Hematopoietic multipotent progenitor cell (in vitro differentiated cells): ENCODE results near the gene CTAG1B. TPM values are rescaled to one million over a fixed set of nuclear protein-coding genes. Genes with fewer than 3 reads are reported as not detected.
"Not testable (repeated sequence)": the region's sequence is repeated elsewhere in the genome, so short reads cannot be mapped to it uniquely, and the experiment has no call there.

Experiments used
- DNase-seq, 3 donors: peaks; one replicate each; pipeline ENCODE4 v3.0.0-alpha.2; 2011 to 2015; ENCODE audit warnings: low read depth in 2 of 3, low spot score in 2 of 3
- total RNA-seq: library from RNA; depleted of rRNA; stranded (reverse); fragments of >200 nt; gene quantifications from one replicate; pipeline ENCODE4 v1.2.3, GENCODE V29; 2012

CTAG1B gene
- total RNA-seq, 1 donor = not detected

DNA sequence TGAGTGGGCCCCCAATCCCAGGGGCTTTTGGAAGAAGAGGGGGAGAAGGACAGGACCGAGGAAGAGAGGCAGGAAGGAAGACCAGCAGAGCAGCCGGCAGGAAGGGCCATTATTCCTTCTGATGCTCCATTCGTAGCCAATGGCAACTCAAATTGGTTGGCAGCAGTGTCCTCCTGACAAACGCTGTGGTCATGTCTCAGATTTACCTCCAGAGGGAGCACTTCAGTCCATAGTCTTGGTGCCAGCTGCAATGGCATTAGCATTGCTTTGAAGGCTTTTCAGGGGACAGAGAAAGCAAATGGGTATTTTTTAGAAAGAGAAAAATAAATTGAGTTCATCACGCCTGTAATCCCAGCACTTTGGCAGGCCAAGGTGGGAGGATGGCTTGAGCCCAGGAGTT is 9.9 kb upstream of the CTAG1B start:
- DNase-seq = not testable (repeated sequence)

DNA sequence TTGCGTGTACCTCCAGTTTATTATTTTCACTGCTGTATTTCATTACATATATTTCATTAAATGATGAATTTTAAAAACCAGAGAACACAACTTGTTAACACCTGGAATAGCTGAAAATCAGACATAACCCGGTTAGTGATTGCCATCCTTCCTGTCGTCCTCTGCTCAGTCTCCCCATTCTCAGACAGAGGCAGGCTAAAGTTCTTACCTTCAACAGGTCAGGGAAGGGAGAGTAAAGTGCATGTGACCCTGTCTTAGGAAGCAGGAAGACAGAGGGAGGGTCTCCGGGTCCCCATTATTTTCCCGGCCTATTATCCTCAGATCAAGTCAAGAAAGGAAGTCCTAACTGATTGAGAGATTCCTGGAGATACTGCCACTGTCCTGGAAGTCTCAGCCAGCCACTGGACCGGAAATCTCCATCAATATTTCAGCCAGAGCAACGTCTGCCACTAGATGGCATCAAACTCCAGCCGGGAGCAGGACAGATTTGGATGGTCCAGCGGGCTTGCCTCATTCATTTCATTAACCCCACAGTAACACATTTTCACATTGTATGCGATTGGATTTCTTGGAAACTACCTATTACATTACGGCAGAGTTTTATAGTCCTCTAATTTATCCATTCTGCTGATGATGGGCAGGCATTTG is 1.8 kb upstream of the CTAG1B start:
- DNase-seq = not testable (repeated sequence)

DNA sequence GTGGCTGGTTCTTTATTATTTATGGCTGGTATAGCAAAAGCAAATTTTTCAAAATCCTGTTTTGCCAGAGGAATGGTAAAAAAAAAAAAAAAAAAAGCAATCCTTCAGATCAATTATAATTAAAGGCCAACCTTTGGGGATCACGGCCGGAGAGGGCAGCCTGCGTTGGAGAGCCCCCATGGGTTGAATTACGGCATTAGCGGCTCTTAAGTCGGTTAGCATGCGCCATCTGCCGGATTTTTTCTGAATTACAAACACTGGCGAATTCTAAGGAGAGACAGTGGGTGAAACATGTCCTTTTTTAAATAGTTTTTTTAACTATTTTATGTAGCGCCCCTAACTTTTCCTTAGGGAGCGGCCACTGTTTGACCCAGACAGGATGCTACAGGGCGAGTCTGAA is 5.5 kb downstream of the CTAG1B start:
- not testable (repeated sequence) for DNase-seq

DNA sequence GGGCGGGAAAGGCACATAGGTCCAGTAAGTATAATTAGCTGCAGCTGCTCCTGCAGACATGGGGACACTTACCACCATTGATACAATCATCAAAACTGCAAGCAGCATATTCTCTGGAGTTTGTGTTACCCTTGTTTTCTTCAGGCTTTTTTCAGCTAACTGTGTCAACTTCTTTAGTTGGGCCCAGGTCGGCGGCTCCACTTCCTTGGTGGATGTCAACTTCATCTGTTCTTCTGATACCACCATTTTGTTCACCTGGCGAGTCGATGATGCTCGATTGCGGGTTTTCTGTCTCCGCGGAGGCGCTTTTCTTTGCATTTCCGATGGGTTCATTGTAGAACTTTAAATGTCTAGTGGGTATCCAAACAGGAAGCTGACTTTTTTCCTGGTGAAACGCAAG is 7.9 kb downstream of the CTAG1B start:
- DNase-seq = not testable (repeated sequence)

DNA sequence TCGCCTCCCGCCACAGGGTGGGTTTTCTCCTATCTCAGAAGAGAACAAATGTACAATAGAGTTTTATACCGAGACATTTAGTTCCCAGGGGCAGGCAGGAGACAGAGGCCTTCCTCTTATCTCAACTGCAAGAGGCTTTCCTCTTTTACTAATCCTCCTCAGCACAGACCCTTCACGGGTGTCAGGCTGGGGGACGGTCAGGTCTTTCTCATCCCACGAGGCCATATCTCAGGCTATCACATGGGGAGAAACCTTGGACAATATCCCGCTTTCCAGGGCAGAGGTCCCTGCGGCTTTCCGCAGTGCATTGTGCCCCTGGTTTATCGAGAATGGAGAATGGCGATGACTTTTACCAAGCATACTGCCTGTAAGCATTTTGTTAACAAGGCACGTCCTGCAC is 10.3 kb downstream of the CTAG1B start:
- not testable (repeated sequence) for DNase-seq

DNA sequence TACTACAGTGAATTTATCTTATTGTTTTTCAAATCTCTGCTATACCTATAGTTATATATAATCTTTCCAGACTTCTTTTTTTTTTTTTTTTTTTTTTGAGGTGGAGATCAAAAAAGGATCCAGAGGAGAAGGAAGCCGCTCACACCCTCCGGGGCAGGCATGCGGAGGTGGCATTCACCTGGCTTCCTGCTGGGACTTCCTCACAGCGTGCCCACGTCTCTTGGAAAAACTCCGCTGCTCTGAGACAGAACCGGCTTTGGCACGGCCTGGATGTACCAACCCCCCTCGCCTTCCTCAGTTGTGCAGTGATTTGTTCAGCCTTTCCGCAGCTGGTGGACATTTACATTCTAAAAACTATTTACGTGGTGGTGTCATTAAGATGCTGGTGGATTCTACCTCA is 11.1 kb downstream of the CTAG1B start:
- not testable (repeated sequence) for DNase-seq

DNA sequence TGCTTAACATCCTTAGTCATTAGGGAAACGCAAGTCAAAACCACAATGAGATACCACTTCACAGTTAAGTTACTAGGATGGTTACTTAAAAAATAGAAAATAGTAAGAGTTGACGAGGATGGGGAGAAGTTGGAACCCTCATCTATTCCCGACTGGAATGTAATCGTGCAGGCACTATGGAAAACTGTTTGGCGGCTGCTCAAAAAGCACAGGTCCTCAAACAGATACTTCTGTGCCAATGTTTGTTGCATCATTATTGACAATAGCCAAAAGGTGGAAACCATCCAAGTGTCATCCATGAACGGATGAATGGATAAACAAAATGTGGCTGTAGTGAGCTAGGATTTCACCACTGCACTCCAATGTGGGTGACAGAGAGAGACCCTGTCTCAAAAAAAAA is 11.7 kb downstream of the CTAG1B start:
- no peak for DNase-seq

DNA sequence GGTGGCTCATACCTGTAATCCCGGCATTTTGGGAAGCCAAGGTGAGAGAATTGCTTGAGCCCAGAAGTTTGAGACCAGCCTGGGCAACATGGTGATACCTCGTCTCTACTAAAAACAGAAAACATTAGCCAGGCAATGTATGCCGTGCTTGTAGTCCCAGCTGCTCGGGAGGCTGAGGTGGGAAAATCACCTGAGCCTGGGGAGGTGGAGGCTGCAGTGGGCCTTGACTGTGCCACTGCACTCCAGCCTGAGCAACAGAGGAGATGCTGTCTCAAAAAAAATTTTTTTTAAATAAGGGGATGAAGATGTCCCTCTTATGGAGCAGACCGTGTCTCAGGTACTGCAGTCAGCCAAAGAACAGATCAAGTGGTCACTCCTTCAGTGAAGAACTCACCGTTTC is 13.5 kb downstream of the CTAG1B start:
- DNase-seq = no peak

DNA sequence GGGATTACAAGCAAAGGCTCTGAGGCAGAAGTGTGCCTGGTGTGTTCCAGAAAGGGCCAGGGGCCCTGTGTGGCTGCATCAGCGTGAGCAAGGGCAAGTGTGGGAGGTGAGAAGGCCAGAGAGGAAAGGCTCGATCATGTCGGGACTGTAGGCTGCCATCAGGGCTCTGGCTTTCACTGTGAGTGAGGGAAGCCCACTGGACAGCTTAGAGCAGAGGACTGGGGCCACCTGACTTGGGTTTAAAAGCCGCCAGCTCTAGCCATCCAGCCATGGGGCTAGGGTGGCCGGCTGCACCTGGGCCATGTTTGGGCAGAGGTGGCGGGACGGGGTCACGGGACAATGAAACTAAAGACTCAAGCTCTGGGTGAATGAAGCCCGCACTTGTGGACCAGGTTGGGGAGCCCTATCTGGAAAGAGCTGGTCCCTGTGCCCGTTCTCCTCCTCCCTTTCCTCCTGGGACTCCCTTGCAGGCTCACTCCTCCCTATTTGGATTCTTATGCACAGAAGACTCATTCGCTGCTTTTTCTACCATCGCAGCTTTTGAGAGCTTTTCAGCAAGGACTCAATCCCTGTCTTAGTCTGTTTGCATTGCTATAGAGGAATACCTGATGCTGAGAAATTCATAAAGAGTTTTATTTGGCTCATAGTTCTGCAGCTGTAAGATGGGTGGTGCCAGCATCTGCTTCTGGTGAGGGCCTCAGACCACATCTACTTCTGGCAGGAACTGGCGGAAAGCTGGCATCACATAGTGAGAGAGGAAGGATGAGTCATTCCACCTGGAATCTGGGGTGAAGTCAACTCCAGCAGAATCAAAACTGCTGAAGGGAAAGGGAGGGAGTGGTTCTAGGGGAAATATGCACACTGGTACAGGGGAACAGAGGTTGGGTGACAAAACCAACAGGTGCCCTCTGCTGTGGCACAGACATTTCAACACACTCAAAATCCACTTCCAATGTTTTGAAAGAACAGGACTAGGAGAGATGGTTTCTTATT is 15.3 kb downstream of the CTAG1B start:
- DNase-seq = peak in 2 of 3 donors; percentile 59 to 73

DNA sequence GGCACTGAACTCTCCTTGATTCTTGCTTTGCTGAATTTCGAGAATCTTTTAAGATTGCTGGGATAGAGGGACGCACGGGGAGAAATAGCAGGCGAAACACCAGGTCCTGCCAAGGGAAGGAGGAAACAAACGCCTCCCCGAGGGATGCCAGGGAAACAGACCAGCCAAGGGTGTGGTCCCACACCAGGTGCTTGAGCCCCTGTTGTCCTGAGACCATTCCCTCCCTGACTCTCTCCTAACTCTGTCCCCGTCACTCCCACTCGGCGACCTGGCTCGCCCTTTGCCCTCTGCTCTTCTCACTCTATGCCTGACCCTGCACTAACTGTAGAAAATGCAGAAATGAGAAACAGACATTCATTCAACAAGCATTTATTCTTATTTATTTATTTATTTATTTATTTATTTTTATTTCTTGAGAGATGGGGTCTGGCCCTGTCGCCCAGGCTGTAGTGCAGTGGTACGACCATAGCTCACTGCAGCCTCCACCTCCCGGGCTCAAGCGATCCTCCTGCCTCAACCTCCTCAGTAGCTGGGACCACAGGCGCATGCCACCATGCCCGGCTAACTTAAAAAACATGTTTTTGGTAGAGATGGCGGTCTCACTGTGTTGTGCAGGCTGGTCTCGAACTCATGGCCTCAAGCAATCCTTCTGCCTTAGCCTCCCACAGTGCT is 16.2 kb downstream of the CTAG1B start:
- DNase-seq = no peak

DNA sequence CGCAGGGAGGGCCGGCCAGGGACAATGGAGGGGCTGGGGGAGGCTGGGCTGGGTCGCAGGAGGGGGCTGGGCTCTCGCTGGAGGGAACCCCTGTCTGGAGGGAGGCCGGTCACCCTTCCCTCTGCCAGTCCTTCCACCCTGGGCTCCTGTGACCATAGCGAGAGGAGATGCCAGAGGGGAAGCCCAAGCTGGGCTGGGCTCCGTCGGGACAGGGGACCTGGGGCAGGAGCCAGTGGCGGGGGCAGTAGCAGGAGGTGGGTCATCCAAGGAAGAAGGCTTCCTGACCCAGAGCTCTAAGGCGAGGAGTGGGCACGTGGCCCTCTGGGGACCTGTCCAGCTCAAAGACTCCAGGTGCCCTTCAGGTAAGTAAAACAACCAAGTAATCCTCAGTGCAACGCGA is 16.9 kb downstream of the CTAG1B start:
- DNase-seq = no peak

DNA sequence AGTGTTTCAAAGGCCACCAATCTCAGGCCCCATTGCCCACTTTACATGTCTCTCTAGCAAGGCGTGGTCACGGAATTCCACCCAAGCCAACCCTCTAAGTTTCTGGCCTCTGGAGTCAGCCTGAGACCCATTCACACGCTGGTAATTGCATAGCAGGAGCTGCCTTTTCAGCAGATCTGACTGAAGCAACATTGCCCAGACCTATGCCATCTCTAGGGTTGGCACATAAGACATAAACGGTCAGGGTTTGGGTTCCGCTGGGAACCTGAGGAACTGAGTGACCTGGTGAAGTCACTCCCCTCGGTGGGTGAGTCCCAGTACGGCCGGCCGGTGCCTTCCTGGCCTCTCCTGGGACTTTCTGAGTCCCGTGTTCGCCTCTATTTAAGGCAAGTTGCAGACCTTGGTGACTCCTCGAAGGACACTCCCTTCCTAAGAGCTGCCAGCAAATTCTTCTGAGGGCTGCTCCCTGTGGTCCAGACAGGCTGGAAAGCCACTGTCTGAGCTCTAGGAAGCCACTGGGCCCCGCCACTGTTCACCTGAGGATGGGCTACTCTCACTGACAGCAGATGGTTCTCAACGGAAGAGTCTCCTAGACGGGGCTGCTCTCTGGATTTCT is 18.2 kb downstream of the CTAG1B start:
- DNase-seq = no peak

DNA sequence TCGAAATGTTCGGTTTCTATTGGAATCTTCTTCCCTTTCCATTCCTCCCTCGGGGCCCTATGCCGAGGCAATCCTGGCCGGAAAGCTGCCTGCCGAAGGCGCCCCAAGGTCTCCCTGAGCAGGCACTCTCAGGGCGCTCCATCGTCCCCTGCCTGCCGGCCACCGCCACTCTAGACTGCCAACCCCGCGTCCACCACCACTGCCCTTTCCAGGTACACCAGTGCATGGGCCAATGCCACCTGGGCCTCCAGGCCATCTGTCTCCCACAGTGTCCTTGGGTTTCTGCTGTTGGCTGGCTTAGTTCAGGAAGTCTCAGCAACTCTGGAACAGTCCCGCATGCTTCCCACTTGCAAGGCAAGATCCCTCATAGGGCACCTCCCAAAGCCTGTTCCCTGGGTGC is 19.6 kb downstream of the CTAG1B start:
- no peak for DNase-seq

DNA sequence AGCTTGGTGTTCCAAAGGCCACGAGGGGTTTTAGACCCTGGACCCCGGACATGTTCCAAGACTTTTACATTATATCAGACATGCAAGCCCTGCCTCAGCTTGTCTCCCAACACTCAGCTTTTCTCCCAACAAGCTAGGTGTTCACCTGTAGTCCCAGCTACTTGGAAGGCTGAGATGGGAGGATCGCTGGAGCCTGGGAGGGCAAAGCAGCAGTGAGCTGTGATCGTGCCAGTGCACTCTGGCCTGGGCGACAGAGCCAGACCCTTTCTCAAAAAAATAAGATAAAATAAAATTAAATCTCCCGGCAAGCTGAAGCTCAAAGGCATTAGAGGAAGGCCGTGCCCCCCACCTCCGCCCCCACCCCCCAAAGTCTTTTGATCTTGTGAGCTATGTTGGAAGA is 20.4 kb downstream of the CTAG1B start:
- DNase-seq = no peak

DNA sequence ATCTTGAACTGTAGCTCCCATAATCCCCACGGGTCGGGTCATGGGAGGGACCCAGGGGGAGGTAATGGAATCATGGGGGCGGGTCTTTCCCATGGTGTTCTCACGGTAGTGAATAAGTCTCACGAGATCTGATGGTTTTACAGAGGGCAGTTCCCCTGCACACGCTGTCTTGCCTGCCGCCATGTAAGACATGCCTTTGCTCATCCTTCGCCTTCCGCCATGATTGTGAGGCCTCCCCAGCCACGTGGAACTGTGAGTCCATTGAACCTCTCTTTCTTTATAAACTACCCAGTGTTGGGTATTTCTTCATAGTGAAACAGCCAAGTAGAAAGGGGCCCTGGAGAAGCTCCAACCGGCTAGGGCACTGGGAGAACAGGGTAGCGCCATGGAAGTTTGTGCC is 21.9 kb downstream of the CTAG1B start:
- no peak for DNase-seq

DNA sequence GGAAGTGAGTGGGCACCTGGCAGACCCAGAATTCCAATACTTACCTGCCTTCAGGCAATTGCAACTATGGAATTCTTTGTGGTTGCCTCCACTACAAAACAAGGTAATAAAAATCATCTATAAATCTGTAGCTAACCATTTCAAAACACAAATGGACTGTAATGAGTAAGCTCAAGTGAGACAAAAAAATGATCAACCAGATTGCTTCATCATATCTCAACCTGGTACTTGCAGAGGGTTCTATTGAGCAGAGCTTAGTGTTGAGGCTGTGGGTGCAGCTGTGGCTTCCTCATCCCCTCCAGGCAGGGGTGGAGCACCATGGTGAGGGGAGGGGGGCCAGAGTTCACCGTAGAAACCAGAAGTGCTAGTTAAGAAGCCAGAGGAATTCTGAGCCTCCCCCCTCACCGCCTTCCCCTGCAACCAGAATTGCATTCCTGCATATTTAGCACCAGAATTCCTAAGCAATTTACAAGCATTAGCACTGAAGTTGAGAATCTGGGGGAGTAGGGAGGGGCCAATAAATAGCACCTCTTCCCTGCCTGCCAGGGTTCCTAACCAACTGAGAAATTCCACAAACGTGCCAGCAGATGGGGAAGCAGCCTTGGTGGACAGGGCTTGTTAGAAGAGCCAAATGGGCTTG is 22.7 kb downstream of the CTAG1B start:
- peak in 2 of 3 donors; percentile 42 to 73 for DNase-seq

DNA sequence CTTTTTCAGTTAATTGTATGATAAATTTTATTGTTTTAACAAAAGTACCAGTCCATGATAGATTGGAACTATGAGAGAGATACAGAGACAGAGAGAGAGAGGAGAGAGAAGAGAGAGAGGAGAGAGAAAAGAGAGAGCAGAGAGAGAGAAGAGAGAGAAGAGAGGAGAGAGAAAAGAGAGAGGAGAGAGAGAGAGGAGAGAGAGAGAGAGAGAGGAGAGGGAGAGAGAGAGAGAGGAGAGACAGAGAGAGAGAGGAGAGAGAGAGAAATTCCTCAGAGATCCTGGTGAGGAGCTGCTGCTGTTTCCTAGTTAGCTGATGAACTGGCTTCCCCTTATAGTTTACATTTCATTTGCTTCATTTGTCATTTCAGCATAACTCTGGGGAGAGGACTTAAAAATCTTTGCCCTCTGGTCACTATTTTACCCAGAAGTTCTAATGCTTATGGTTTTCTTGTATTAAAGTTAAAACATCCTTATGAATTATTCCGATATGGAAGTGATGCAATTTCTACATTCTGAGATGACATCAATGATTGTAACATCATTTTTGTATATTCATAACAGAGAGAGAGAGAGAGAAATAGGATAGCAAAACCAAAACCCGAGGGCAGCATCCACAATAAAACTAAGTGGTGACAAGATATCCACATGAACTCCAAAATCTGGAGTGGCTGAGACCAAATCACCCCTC is 23.4 kb downstream of the CTAG1B start:
- DNase-seq = no peak

DNA sequence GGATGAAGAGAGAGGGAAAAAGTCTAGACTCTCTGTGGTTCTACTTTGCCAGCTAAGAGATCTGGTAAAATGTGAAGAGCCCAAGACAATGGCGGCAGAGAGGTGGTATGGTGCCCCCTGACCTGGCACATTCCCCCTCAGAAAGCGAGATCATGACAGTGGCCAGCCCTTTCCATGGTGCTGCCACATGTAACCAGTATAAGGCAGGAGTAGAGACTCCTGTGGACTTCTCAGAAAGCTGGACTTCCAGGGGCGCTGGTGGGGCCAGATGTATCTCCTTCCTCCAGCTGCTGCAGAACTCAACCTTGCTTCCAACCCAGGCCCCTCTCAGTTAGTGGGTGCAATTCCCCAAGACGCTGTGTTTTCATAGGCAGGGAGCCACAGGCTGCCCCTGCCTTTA is 24.6 kb downstream of the CTAG1B start:
- DNase-seq = no peak

DNA sequence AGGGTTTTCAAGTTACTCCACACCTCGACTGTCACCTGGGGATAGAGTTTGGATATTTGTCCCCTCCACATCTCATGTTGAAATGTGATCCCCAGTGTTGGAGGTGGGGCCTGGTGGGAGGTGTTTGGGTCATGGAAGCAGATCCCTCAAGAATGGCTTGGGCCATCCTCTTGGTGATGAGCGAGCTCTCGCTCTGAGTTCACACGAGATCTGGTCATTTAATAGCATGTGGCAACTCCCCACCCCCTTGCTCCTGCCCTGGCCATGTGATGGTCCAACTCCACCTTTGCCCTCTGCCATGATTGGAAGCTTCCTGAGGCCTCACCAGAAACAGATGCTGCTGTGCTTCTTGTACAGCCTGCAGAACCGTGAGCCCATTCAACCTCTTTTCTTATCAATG is 25.9 kb downstream of the CTAG1B start:
- no peak for DNase-seq

DNA sequence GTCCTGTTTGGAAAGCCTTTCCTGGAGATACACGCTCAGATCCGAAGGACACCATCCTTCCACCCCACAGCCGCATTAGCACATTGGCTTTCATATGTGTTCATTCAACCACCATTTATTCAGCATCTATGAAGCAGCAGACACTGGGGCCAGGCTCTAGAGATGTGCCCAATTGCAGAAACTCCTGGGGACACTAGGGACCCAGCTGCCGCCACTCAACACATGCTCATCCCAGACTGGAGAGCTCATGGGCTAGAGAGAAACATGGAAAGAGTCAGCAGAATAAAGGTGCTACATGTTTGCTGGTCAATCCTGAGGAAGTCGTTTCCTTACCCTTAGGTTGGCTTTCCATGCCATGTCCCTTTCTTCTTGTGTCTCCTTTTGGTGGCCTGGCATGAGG is 26.6 kb downstream of the CTAG1B start:
- DNase-seq = no peak
